Activated CD4-positive, alpha-beta T cell treated with anti-CD3 and anti-CD28 coated beads, Interleukin-2, amount 50 U/mL, for 1 hour (primary cell): ENCODE measurements around the gene UNC5B.

Source experiments
- DNase-seq: peaks from one replicate; pipeline ENCODE4 v3.0.0-alpha.2; 2020

The UNC5B gene

GRCh38 chr10:71349406-71349805 lies 137.0 kb downstream of the UNC5B start:
- no peak for DNase-seq

GRCh38 chr10:71351087-71351486 lies 138.7 kb downstream of the UNC5B start:
- no peak for DNase-seq

- DNase-seq = no peak
Observed at GRCh38 chr10:71351628-71352319, 139.4 kb downstream of the UNC5B start.
